Loucy (cell line): ENCODE measurements around the gene UNC13C.

Source experiments
- CTCF ChIP-seq: fragments of 200-600 bp; sonication (generic); conservative IDR thresholded peaks from 2 replicates; pipeline ENCODE4 v1.5.1; 2014; ENCODE audit warnings: mild to moderate bottlenecking, antibody characterized with exemption, low read length
- EZH2phosphoT487 ChIP-seq: fragments of 200-600 bp; IDR thresholded peaks from 2 replicates; pipeline ENCODE4 v1.6.1; 2018; ENCODE audit warnings: antibody characterized with exemption, mild to moderate bottlenecking, moderate library complexity, borderline replicate concordance

- no peak for TF ChIP-seq CTCF
- no peak for TF ChIP-seq EZH2phosphoT487
Measured at GRCh38 chr15:54208786-54209185, 230.5 kb downstream of the UNC13C start.
